Measurements from ENCODE around the gene TMEM116.
A peak's percentile ranks its signal among the peaks of the same experiment; 100 is the strongest.
"Not testable (repeated sequence)": the region's sequence is repeated elsewhere in the genome, so short reads cannot be mapped to it uniquely, and the experiment has no call there.

TMEM116 gene

GRCh38 chr12:112005419-112006395, 7.3 kb downstream of the TMEM116 start:
- Histone ChIP-seq H3K9me3 (ENCODE audit: severe bottlenecking) (no peaks in the 10 kb centered on the region), H3K36me3 (no peaks in the 10 kb centered on the region; the same call in 1 of the 2 replicates), H3K4me3 (ENCODE audit: low read depth, low read length) (no peak overlapping the region), H3K27ac (no peak overlapping the region), H3K27me3 (ENCODE audit: insufficient read depth, low read depth, severe bottlenecking) (no peaks in the 10 kb centered on the region)
- no peak for TF ChIP-seq CTCF (IDR thresholded peaks at IDR 0.05; ENCODE audit: low read depth, low read length)
- peak; percentile 39 for DNase-seq

- TF ChIP-seq CTCF (IDR thresholded peaks at IDR 0.05; ENCODE audit: low read depth, low read length): no peak
- Histone ChIP-seq H3K36me3 (no peaks in the 10 kb centered on the region; the same call in 1 of the 2 replicates), H3K4me3 (ENCODE audit: low read depth, low read length) (no peak overlapping the region), H3K9me3 (ENCODE audit: severe bottlenecking) (no peaks in the 10 kb centered on the region), H3K27me3 (ENCODE audit: insufficient read depth, low read depth, severe bottlenecking) (no peaks in the 10 kb centered on the region), H3K27ac (no peak overlapping the region)
- no peak for DNase-seq
These were observed 8.9 kb downstream of the TMEM116 start for GRCh38 chr12:112004041-112004440.

DNA sequence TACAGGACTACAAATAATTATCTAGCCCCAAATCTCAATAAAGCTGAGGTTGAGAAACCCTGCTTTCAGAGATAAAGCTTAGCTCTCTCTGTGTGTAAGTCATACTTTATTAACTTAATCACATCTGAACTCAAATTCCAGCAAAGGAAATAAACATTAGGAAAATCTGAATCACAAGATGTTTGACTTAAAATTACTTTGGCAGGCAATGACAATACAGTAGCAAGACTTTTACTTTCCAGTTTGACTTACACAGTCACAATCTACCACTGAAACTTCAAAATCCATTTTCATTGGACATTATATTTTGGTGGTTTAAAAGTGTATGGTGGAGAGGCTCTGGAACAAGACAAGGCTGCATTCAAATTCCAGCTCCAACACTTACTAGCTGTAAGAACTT, 11.4 kb downstream of the TMEM116 start:
- no peak overlapping the region for H3K4me3 ChIP-seq (ENCODE audit: low read depth, low read length)
- DNase-seq: no peak
- no peak for TF ChIP-seq CTCF (IDR thresholded peaks at IDR 0.05; ENCODE audit: low read depth, low read length)

GRCh38 chr12:112000820-112001219, 12.1 kb downstream of the TMEM116 start:
- Histone ChIP-seq H3K27ac (no peak overlapping the region), H3K36me3 (no peaks in the 10 kb centered on the region; the same call in 1 of the 2 replicates), H3K27me3 (ENCODE audit: insufficient read depth, low read depth, severe bottlenecking) (no peaks in the 10 kb centered on the region), H3K4me3 (ENCODE audit: low read depth, low read length) (no peak overlapping the region), H3K9me3 (ENCODE audit: severe bottlenecking) (no peaks in the 10 kb centered on the region)
- no peak for DNase-seq
- TF ChIP-seq CTCF (IDR thresholded peaks at IDR 0.05; ENCODE audit: low read depth, low read length): no peak

More for the DNA sequence above, 11.4 kb downstream of the TMEM116 start:
- H3K9me3 ChIP-seq (ENCODE audit: severe bottlenecking): no peaks in the 10 kb centered on the region
- no peak overlapping the region for H3K27ac ChIP-seq
- H3K27me3 ChIP-seq (ENCODE audit: insufficient read depth, low read depth, severe bottlenecking): no peaks in the 10 kb centered on the region
- no peaks in the 10 kb centered on the region; the same call in 1 of the 2 replicates for H3K36me3 ChIP-seq

DNA sequence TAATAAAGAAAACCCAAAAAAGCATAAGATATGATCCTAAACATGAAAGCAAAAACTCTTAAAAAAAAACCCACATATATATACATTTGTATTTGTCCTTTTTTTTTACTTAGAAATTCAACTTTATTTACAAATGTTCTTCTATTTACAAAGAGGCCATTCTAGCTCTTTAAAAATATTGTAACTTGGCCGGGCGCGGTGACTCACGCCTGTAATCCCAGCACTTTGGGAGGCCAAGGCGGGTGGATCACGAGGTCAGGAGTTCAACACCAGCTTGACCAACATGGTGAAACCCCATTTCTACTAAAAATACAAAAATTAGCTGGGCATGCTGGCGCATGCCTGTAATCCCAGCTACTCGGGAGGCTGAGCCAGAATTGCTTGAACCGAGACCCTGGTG, 13.8 kb downstream of the TMEM116 start:
- not testable (repeated sequence) for H3K27me3 ChIP-seq (ENCODE audit: insufficient read depth, low read depth, severe bottlenecking); H3K9me3 ChIP-seq (ENCODE audit: severe bottlenecking); DNase-seq; H3K27ac ChIP-seq; H3K4me3 ChIP-seq (ENCODE audit: low read depth, low read length); H3K36me3 ChIP-seq

DNA sequence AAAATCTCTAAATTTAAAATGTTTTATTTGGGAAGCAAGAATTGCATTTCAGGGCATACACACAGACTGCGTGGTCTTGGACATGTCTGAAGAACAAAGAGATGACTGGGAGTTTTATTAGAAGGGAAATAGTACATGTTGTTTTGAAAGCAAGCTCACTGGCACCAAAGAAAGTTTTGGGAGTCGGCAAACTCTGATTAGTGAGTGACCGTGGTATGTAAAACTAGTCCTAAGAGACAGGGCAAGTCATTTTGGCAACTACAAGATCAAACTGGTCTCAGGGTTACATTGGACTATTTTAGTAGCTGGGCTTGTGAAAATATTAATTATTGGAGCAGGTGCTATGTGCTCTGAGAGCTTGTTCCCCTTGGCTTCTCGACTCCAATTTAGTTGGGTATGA, 14.9 kb downstream of the TMEM116 start:
- no peak overlapping the region for H3K27ac ChIP-seq
- TF ChIP-seq CTCF (IDR thresholded peaks at IDR 0.05; ENCODE audit: low read depth, low read length): no peak
- no peaks in the 10 kb centered on the region; the same call in 1 of the 2 replicates for H3K36me3 ChIP-seq
- DNase-seq: no peak
- no peaks in the 10 kb centered on the region for H3K9me3 ChIP-seq (ENCODE audit: severe bottlenecking)
- H3K27me3 ChIP-seq (ENCODE audit: insufficient read depth, low read depth, severe bottlenecking): no peaks in the 10 kb centered on the region
- no peak overlapping the region for H3K4me3 ChIP-seq (ENCODE audit: low read depth, low read length)

Data from WERI-Rb-1 (cell line).